Camera-type eye (tissue), 1 donor: ENCODE measurements around the gene RYK. TPM values are rescaled to one million over a fixed set of nuclear protein-coding genes. Genes with fewer than 3 reads are reported as not detected.

Experiments
- total RNA-seq: library from RNA; depleted of rRNA; stranded (reverse); fragments of >200 nt; gene quantifications from one replicate; pipeline ENCODE4 v1.2.3, GENCODE V29; 2014

Gene RYK
- 116 TPM for total RNA-seq

GRCh38 chr3:134250717-134251220, at the start of gene RYK:
RYK (minus strand) TSS chr3:134250859; CDS start chr3:134250654, 205 bp downstream.

Other genes with a start within 250 kb of the RYK start
- 1.3 TPM for gene SLCO2A1, start 220.9 kb downstream of the RYK start, total RNA-seq
- 228 TPM for gene AMOTL2, start 123.6 kb upstream of the RYK start, total RNA-seq
- gene ANAPC13, start 235.1 kb upstream of the RYK start, total RNA-seq: 78.0 TPM
- 43.2 TPM for gene CEP63, start 235.2 kb upstream of the RYK start, total RNA-seq